ENCODE measurements around the gene ARHGAP32. TPM values are rescaled to one million over a fixed set of nuclear protein-coding genes. Genes with fewer than 3 reads are reported as not detected.

ARHGAP32 gene
- total and polyA plus RNA-seq, 11 donors, result 2.1 to 9.5 (median 4.8) TPM

- H3K27me3 ChIP-seq, result peaks cover 0 to 5% (median 0%) of the 10 kb centered on the region in 9 donors
- no peak overlapping the region for H3K4me3 ChIP-seq
- DNase-seq, result no peak
- TF ChIP-seq POLR2A (IDR thresholded peaks at IDR 0.05) (no peak), CTCF (IDR thresholded peaks at IDR 0.05) (no peak)
- no peak overlapping the region for H3K27ac ChIP-seq
- no peak for ATAC-seq
- WGBS, 4 donors, result 90 to 96% (median 94%) methylated on average over 16 of the region's 16 CpGs
- intact Hi-C loops (cut with DNase I), result no loop called here
- H3K4me1 ChIP-seq, result no peaks in the 10 kb centered on the region
- H3K9me3 ChIP-seq, result no peaks in the 10 kb centered on the region
- H3K36me3 ChIP-seq, result no peaks in the 10 kb centered on the region
Measured at GRCh38 chr11:128938156-128938885, 253.8 kb downstream of the ARHGAP32 start.

DNA sequence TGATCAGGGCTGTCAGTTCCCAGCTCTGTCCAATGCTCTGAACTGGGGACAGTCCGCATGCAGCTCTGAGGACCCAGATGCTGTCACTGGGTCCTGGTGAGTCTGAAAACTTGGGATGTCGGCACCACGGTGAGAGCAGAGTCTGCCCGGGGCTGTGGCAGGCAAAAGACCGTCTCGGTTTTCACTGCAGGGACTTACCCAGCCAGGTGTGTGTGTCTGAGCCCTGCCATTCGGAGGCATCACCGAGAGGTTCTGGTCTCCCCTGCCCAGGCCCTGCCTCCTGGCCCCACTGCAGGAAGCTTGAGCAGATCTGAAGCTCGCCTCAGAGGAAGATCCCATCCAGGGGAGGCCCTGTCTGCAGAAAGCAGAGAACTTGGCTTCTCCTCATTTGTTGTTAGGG, 254.6 kb downstream of the ARHGAP32 start:
- Histone ChIP-seq H3K4me3 (no peak overlapping the region), H3K9me3 (no peaks in the 10 kb centered on the region), H3K27me3 (peaks cover 0 to 5% (median 0%) of the 10 kb centered on the region in 9 donors), H3K4me1 (no peaks in the 10 kb centered on the region), H3K36me3 (no peaks in the 10 kb centered on the region), H3K27ac (no peak overlapping the region)
- intact Hi-C loops (cut with DNase I), result no loop called here
- 78 to 92% (median 89%) methylated on average over 2 to 9 of the region's 9 CpGs for WGBS, 4 donors
- ATAC-seq (no peak), DNase-seq (no peak)
- TF ChIP-seq CTCF (IDR thresholded peaks at IDR 0.05) (no peak), POLR2A (IDR thresholded peaks at IDR 0.05) (no peak)

DNA sequence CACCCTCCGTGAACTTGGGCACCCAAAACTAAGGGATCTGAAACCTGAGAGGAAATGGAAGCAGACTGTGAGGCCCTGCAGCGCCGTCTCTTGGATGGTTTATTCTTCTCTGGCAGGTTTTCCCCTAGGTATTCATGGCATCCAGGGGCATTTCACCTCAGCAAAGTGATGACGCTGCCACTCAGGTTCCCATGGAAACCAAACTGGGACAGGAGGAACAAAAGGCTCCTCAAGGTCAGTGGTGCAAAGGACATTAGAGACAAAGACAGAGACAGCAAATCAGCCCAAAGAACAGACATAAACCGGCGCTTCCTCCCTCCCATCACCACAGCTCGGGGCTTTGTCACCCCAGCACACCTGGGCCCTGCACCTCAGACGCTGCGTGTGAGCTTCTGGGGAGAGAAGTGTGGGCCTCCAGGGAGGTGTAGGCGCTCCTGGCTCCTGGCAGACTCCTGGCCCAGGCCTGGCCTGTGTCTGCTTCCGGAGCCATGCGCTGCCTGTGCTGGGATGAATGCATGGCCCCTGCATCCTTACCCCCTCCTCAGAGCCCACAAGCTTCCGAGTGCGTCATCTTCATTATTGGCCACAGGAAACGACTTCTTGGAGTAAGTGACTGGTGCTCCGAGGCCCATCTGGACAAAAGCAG, 255.4 kb downstream of the ARHGAP32 start:
- peaks cover 0 to 5% (median 0%) of the 10 kb centered on the region in 9 donors for H3K27me3 ChIP-seq
- H3K27ac ChIP-seq, result no peak overlapping the region
- TF ChIP-seq POLR2A (IDR thresholded peaks at IDR 0.05) (no peak), CTCF (IDR thresholded peaks at IDR 0.05) (no peak)

DNA sequence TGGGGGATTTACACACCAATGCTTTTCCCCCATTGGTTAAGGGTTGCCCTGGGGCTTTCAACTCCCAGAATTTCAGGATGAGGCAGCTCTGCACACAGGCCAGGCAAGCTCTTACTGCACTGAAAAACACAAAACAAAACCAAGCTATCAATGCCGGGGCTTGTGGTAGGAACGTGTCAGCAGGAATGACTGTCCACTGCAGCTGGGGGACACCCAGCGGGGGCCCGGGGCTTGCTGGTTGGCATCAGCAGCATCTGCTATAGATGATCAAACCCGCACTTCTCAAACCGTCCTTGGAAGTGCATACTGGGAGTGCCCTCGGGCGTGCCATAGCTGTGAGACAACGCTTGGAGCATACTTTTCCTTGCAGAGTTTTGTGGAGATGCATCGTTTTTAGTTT, 257.2 kb downstream of the ARHGAP32 start:
- Histone ChIP-seq H3K27me3 (no peaks in the 10 kb centered on the region), H3K9me3 (no peaks in the 10 kb centered on the region), H3K4me1 (no peaks in the 10 kb centered on the region), H3K4me3 (no peak overlapping the region), H3K27ac (no peak overlapping the region), H3K36me3 (no peaks in the 10 kb centered on the region)
- TF ChIP-seq CTCF (IDR thresholded peaks at IDR 0.05), result no peak
- no peak for TF ChIP-seq POLR2A (IDR thresholded peaks at IDR 0.05)
- DNase-seq (no peak), ATAC-seq (no peak)
- WGBS, 4 donors, result 92 to 98% (median 95%) methylated on average over 8 to 10 of the region's 10 CpGs
- intact Hi-C loops (cut with DNase I), result no loop called here

More for the DNA sequence above, 255.4 kb downstream of the ARHGAP32 start:
- peak in 1 of 4 donors; percentile 51 for ATAC-seq
- no peak for DNase-seq
- intact Hi-C loops (cut with DNase I), result no loop called here
- Histone ChIP-seq H3K4me3 (no peak overlapping the region), H3K9me3 (no peaks in the 10 kb centered on the region), H3K36me3 (no peaks in the 10 kb centered on the region), H3K4me1 (no peaks in the 10 kb centered on the region)
- 69 to 80% (median 75%) methylated on average over 13 to 16 of the region's 16 CpGs for WGBS, 4 donors

Data from heart left ventricle (tissue), 16 donors.